ENCODE results near the gene DAZL.

DAZL gene

DNA sequence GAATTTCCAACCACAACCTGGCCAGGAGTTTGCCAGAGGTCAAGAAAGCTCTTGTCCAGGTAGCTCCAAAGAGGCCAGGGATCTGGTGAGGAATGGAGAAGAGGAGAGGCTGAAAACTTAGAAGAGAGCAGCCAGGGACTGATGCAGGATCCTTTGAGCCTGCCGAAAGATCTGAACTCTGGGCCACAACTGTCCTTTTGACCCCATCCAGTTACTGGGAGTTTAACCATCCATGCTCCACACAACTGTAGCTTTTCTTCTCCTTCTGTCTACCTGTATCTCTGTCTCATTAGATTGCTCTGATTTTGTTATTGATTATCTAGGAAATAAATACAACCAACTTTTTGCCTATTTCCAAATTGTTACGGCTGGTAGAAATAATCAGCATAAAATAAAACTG, 36.7 kb downstream of the DAZL start:
- no peak overlapping the region for H3K4me3 ChIP-seq (ENCODE audit: low read depth, low read length)
- no peak for DNase-seq
- TF ChIP-seq, protein P1, sequence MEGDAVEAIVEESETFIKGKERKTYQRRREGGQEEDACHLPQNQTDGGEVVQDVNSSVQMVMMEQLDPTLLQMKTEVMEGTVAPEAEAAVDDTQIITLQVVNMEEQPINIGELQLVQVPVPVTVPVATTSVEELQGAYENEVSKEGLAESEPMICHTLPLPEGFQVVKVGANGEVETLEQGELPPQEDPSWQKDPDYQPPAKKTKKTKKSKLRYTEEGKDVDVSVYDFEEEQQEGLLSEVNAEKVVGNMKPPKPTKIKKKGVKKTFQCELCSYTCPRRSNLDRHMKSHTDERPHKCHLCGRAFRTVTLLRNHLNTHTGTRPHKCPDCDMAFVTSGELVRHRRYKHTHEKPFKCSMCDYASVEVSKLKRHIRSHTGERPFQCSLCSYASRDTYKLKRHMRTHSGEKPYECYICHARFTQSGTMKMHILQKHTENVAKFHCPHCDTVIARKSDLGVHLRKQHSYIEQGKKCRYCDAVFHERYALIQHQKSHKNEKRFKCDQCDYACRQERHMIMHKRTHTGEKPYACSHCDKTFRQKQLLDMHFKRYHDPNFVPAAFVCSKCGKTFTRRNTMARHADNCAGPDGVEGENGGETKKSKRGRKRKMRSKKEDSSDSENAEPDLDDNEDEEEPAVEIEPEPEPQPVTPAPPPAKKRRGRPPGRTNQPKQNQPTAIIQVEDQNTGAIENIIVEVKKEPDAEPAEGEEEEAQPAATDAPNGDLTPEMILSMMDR (IDR thresholded peaks at IDR 0.05; ENCODE audit: low read depth, low read length), result no peak
- no peaks in the 10 kb centered on the region for H3K27me3 ChIP-seq
- no peaks in the 10 kb centered on the region for H3K36me3 ChIP-seq
- H3K4me1 ChIP-seq, result no peaks in the 10 kb centered on the region
- no peaks in the 10 kb centered on the region for H3K9me3 ChIP-seq

DNA sequence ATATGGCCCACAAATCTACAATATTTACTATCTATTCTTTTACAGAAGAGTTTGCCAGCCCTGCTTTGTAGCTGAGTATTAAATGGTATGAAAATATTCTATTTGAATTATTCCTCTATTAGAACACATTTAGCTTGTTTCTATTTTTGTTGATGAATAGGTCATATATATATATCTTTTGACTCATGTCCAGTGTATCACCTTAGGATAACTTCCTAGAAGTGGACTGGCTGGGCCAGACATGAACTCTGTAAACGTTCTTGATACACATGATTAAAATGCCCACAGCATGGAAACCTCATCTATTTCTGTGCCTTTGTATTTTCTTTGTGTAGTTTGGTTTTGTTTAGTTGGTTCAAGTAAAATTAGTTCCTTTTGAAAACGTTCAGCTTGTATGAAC, 37.1 kb downstream of the DAZL start:
- H3K4me1 ChIP-seq, result no peaks in the 10 kb centered on the region
- no peak for DNase-seq
- no peaks in the 10 kb centered on the region for H3K36me3 ChIP-seq
- H3K4me3 ChIP-seq (ENCODE audit: low read depth, low read length), result no peak overlapping the region
- TF ChIP-seq, protein P1 (IDR thresholded peaks at IDR 0.05; ENCODE audit: low read depth, low read length), result no peak
- no peaks in the 10 kb centered on the region for H3K9me3 ChIP-seq
- H3K27me3 ChIP-seq, result no peaks in the 10 kb centered on the region

DNA sequence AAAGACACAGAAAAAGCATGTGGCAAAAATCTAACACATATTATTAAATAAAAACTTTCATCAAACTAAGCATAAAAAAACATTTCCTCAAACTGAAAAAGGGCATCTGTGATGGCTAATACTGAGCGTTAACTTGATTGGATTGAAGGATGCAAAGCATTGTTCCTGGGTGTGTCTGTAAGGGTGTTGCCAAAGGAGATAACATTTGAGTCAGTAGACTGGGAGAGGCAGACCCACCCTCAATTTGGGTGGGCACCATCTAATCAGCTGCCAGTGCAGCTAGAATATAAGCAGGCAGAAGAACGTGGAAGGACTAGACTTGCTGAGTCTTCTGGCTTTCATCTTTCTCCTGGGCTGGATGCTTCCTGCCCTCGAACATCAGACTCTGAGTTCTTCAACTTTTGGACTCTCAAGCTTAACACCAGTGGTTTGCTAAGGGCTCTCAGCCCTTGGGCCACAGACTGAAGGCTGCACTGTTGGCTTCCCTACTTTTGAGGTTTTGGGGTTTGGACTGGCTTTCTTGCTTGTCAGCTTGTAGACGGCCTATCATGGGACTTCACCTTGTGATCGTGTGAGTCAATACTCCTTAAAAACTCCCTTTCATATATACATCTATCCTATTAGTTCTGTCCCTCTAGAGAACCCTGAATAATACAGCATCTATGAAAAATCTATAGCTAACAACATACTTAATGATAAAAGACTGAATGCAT, 45.4 kb downstream of the DAZL start:
- H3K27me3 ChIP-seq, result no peaks in the 10 kb centered on the region
- no peak for DNase-seq
- TF ChIP-seq, protein P1 (IDR thresholded peaks at IDR 0.05; ENCODE audit: low read depth, low read length), result no peak

DNA sequence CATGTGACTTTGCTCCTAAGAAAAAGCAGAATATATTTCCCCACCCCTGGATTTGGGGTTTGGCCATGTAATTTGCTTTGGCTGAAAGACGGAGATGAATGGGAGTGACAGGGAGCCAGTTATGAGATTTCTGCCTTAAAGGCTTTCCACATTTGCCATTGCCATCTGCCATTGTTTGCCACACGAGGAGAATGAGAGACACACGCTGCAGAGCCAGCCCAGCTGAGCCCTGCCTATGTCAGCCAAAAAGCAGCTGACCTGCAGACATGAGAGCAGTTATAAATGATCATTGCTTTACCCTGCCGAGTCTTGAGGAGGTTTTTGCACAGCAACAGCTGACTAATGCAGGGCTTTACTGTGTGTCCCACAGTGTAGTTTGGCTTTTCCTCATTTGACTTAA, 51.1 kb downstream of the DAZL start:
- no peaks in the 10 kb centered on the region for H3K9me3 ChIP-seq
- H3K36me3 ChIP-seq, result no peaks in the 10 kb centered on the region
- no peaks in the 10 kb centered on the region for H3K27me3 ChIP-seq
- TF ChIP-seq, protein P1 (IDR thresholded peaks at IDR 0.05; ENCODE audit: low read depth, low read length), result no peak
- no peak overlapping the region for H3K4me3 ChIP-seq (ENCODE audit: low read depth, low read length)
- H3K4me1 ChIP-seq, result no peaks in the 10 kb centered on the region
- DNase-seq, result no peak

More for the DNA sequence above, 45.4 kb downstream of the DAZL start:
- no peaks in the 10 kb centered on the region for H3K9me3 ChIP-seq
- H3K4me3 ChIP-seq (ENCODE audit: low read depth, low read length), result no peak overlapping the region
- no peaks in the 10 kb centered on the region for H3K36me3 ChIP-seq
- H3K4me1 ChIP-seq, result no peaks in the 10 kb centered on the region

DNA sequence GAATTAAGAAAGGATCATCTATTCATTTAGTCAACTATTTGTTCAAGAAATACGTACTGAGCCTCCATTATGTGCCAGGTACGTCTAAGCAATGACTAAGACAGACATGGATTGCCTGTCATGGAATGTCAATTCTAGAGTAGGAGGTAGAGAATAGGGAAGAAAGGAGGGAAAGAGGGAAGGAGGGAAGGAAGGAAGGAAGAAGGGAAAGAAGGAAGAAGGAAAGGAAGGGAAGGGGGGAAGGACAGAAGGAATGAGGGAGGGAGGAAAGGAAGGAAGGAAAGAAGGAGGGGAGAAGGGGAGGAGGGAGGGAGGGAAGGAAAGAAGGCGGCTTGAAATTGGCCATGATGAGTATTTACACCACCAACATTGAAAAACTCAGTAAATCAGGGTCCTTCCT, 52.5 kb downstream of the DAZL start:
- H3K36me3 ChIP-seq, result no peaks in the 10 kb centered on the region

More for the DNA sequence above, 52.5 kb downstream of the DAZL start:
- TF ChIP-seq, protein P1 (IDR thresholded peaks at IDR 0.05; ENCODE audit: low read depth, low read length), result no peak
- H3K27me3 ChIP-seq, result no peaks in the 10 kb centered on the region
- no peak for DNase-seq
- no peak overlapping the region for H3K4me3 ChIP-seq (ENCODE audit: low read depth, low read length)
- H3K9me3 ChIP-seq, result no peaks in the 10 kb centered on the region
- no peaks in the 10 kb centered on the region for H3K4me1 ChIP-seq
